HG03571 (cell line): ENCODE data around the gene SCTR.

Experiments used
- ATAC-seq: cut with Tn5 transposase; IDR thresholded peaks from one replicate; pipeline ENCODE4 v1.9.1; 2021; ENCODE audit not compliant: unreplicated experiment

The SCTR gene

DNA sequence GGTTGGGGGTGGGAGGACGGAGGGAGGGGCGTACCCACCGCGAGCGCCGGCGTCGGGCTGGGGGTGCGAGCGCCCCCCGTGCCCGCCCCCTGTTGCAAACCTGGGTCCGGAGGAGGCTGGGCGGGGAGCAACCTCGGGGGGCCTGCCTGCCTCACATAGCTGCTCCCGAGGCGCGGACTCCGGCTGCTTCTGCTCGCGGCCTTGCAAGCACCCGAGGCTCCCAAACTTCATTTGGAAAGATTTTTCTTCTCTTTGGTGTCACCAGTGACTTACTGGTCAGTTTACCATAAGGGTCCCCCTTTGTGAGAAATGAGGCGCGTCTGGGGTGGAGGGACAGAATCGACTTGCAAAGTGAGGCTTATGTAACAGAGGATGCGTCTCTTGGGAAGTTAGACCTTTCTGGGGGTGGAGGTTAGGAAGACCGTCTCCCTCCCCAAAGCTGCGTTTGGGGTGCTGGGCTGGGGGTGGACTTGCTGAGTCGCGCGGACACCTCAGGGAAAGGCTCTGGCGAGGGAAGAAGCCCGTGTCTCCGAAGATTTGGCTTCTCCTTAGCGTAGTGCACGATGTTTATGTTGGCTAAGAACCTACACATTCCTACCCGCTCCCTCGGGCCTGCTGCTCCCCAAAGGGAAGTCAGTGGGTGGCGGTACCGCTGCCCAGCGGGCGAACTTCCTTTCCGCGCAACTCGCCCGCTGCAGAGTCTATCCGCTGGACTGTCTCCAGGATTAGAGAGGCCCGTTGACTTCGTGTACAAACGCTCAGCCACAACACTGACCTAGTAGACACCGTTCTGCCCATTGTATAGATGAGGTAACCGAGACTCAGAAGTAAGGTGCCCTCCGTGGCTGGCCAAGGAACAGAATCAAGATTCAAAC is 92.1 kb downstream of the SCTR start:
- no peak for ATAC-seq

DNA sequence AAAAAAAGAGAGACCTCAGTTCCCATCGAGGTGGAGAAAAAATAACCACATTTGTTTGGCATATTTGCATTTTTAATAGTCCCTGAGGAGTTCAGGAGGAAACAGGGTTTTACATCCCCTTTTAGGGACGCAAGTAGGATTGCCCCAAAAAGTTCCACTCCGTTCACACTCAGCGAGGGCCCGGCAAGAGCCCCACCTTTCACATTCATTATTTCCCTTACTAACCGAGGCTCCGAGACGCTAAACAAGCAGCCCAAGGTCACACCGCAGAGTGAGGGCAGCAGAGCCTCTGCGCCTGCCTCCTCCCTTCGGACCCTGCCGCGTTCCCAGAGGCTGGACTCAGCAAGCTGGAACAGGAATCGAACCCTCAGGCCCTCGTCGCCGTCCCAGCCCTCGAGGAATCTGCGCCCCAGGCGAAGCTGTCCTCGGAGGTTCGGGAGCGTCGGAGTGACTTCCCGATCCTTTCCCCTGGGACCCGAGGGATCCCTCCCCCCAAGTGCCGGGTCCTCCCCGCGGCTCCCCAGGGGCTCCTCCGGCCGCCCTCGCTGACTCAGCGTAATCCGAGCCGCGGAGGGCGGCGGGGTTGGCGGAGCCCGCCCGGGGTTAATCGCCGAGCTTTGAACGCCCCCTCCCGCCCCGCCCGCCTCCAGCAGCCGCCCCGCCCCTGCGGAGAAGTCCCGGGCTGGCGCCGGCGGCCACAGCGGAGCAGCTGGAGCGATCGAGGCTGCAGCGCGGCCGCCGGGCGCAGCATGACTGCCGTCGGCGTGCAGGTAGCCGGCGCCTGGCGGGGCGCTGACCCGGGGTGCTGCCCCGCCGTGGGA is 92.9 kb downstream of the SCTR start, which contains the start of gene TMEM37:
Gene TMEM37 (plus strand): TSS at position 700 of the 821 bp plus-strand sequence. CDS start 50 bp downstream, at position 750.
- peak; percentile 74 for ATAC-seq

DNA sequence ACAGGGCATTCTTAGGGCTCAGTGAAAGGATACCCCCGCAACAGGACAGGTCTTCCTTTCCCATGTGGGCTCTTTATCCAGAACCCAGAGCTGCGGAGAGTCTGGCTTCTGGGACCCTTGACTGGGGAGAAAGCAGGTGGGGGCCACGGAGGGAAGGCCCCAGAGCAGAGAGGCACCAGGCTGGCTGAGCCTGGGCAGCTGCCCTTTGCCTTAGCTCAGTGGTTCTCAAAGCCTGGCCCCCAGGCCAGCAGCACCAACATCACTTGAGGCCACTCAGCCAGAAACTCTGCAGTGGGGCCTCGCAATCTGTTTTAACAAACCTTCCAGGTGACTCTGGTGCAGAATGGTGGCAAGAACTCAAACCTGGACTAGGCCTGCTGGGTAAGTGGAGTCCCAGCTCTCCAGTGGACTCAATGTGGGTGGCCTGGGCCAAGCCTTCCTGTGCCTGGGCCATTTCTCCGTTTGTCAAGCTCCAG is 94.2 kb downstream of the SCTR start:
- no peak for ATAC-seq

DNA sequence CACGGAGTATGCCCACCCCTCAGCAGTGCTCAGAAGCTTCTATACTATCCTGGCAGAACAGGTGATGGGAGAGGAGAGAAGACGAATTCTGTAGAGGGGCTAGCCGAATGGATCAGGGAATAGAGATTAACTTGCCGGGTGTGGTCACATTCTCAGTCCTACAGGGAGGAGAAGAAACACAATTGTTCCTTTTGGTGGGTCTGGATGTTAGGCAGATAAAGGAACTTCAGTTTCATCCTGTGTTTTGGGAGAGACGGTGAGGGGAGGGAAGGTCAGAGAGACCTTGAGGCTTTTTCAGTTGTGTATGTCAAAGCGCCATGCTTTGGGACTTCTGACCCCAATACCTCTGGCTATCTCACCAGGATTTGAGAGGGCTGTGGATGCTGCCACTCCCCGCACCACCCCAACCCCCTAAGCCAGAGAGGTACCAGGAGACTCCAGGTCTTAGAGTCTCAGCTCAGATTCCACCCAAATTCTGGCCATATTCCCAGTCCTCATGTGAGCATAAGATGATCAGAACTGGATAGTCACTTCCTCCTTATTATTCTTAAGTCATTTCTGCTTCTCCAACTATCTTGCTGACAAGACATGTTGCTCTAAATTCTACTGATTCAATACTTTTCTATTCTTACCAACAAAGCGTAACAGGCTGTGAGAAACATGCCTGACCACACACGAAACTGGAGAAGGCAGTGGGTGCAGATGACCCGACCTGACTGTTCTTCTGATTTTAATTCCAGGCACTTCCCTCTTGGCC is 94.9 kb downstream of the SCTR start:
- ATAC-seq: no peak

DNA sequence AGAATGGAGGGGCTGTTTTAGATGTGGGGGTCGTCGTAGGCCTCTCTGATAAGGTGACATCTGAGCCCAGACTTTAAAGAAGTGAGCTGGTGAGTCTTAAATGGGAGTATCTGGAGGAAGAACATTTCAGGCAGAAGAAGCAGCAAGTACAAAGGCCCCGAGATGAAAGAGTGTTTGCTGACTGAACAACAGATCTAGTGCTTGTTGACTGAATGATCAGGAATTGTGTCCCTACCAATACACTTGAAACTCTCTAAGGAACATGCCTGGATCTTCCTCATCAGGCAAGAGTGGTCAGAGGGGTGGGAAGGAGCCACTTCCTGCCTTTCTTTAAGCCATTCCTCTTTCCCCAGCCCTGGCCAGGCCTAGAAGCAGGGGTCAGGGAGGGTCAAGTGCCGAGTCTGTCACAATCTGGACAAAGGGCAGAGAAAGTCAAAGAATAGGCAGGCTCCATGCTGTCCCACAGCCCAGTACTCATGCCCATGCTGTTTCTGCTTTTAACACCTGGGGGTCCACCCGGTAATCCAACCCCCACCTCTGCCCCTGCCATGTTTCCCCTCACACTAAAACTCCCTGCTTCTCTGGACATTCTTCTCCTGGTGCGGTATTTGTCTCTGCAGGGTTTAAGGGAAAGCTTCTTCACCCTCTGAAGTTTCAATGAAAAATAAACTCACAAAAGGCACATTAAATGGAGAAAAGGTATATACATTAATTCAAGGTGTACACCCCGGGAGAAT is 95.6 kb downstream of the SCTR start:
- no peak for ATAC-seq

DNA sequence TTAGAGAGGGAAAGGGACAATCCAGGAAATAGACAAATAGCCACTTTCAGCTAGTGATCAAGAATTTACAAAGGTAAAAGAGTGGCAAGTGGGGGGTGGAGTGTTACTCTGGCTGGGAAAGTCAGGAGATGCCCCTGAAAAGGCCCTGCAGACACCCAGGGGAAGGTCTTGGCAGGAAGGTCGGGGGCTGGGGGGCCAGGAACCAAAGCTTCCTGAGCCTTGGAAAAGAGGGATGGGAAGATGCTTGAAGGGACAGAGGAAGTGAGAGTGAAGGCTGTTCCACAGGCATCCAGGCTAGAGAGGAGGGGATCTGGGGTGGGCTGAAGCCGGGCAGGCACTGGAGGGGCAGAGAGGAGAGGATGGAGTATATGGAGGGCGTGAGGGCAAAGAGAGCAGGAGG is 96.5 kb downstream of the SCTR start:
- ATAC-seq: no peak

DNA sequence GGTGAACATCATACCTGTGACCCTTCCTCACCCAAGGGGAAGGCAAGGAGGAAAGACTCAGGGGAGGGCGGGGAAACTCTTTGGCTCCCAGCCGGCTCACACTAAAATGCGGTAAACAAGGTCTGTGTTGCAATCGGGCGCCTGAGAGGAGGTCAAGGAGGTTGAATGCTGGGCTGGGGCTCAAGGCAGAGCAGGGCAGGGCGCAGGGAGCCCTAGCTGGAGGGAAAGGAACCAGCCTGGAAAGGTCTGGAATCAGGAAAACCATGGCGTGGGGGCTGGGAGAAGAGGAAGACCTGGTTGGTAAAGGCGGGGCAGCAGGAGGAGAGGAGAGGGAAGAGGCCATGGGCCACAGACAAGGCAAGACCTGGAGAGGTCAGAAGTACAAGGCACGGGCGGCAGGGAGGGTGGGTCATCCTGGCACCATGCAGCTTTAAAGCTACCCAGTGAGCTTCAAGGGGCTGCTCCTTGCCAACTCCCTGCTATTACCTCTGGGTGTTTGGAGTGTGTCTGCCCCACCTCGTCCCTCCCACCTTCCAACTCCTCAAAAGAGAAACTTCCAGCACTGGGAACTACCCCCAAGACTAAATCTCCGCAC is 97.4 kb downstream of the SCTR start:
- ATAC-seq: no peak

DNA sequence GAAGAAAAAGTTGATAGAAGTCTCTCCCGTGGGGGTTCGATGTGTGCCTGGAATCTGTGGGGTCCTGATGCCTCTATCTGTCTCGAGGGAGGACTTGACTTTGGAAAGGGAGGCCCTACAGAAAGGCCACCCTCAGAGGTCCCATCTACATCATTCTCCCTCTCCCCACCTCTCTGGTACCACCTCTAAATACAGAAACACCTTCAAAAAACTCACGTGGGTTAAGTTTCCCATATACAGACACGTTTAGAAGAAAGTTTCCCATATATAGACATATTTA is 97.9 kb downstream of the SCTR start:
- no peak for ATAC-seq

DNA sequence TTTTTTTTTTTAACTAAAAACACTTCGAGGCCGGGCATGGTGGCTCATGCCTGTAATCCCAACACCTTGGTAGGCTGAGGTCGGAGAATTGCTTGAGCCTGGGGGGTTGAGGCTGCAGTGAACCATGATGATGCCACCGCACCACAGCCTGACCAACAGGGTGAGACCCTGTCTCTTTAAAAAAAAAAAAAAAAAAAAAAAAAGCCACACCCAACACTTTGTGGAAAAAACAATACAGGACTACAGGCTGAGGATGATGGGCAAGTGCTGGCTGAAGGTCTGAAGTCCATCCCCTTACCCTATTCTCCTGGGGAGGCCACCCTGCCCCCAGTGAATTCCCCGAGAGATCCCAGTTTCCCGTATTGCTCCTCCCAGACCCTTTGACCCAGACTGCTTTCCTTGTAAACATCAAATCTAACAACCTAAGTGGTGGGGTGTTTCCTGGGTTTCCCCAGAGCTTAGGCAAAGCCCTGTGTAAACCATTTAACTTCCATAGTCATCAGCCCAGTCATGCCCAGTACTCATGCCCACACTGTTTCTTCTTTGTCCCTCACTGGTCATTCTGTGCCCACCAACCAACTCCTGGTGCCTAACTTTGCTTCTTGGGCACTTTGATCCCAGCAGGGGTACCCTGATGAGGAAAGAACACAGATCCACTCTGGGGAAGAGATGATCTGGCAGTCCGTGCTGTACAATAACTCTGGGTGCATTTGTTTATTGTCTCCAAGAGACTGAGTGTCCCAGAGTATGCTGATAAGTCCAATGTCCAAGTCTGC is 98.5 kb downstream of the SCTR start:
- ATAC-seq: no peak

DNA sequence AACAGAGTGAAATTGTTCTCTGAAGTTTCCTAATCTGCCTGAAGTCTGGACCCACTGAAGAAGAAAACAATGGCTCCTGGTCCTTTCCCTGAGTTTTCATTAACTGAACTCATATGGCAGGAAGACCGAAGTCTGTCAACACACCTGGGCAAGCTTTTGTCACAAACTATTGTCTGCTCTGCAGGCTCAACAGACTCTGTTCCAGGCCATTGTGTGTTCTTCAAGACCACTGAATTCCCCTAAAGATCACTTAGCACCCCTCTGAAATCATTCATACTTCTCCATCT is 99.2 kb downstream of the SCTR start:
- ATAC-seq: no peak

DNA sequence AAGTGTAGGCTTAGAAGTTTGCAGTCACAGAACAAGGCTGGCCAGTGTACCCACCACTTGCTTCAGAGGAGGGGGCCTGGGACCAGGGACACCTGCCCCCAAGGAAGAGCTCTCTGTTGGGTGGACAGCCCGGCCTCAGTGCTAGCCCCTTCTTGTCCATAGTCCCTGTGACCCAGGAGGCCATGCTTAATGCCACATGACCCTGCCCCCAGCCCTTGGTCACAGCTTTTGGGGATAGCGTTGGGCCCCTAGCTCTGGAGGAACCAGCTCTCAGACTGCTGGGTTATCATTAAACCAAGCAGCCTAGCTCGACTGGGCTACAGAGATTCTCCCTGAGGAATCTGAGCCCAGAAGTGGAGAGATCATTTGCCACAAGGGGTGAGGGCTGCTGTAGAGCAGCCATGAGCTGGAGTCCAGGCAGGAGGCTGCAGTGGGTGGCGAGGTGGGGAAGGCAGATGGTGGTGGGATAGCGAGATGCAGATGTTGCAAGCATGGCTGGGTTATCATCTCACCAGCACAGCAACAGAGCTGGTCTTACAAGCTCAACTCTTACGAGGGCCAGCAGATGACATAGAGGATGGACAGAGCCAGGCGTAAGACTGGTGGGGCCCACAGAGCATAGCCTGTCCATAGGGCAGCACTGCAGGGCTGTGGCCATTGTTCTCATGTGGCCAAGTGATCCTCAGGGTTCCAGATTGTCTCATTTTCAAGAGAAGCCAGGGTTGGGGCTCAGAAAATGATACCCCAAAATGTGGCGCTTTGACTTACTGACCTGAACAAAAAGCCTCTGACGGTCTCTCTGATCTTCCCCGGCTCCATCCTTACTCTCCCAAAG is 99.8 kb downstream of the SCTR start:
- no peak for ATAC-seq

DNA sequence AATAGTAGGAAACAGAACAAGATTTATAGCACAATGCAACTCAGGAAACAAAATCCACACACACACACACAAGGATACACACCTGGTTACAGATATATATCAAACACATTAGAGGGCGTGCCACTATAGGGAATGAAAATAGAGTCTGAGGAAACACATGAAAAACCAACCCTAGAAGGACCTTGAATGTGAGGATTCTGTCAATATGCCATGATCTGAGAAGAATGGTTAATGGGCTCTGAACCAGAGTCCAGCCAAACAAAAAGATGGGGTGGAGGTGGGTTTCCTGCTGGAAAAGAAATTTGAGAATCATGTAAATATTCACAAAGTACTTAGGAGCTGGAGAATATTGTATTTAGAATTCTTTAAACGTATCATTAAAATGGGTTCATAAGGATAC is 100.5 kb downstream of the SCTR start:
- ATAC-seq: no peak

DNA sequence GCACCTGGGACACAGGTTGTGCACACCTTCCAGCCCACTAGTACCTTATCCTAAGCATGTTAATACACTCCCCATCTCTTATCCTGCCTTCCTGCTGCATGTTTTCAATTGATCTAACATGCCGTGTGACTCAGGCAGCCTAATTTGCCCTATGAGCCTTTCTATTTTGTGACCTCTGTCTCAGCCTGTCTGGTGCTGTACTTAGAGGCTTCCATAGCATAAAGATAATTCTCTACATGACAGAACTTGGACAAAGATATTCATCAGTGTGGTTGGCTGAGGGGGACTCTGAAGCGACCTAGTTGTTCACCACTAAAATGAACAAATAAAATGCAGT is 101.2 kb downstream of the SCTR start:
- no peak for ATAC-seq

DNA sequence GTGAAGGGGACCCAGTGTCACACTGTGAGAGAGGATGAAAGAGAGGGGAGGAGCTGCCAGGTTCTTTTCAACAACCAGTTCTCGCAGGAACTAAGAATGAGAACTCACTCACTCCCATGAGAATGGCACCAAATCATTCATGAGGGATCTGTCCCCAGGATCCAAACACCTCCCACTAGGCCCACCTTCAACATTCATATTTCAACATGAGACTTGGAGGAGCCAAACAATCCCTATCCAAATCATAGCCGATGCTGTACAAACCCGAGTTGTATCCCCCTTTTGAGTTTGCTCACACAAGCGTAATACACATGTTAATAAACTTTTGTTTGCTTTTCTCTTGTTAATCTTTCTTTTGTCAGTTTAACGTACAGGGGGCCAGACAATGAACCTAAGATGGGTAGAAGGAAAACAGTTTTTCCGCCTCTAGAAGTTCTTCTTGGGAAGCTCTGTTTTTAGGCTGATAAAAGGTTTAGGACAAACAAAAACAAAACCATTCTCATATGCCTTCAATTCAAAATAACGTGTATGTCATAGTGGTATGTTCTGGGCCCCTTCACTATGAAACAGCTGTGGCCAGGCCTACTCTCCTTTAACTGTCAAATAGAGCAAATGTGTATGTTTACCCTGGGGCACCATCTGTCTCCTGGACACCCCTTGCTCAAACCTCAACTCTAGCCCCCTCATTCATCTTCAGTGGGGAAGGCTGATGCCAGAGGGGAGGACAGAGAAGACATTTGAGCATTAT is 101.7 kb downstream of the SCTR start:
- ATAC-seq: no peak

DNA sequence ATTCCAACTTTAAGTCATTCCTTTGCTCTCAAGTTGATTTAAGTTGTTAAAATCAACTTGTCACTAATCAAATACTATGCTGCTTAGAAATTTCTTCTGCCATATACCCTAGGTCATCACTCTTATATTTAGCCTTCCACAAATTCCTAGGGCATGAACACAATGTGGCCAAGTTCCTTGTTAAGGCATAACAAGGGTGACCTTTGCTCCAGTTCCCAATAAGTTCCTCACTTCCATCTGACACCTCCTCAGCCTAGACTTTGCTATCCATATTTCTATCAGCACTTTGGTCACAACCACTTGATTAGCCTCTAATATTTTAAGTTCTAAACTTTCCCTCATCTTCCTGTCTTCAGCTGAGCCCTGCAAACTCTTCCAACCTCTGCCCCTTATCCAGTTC is 102.5 kb downstream of the SCTR start:
- ATAC-seq: no peak

DNA sequence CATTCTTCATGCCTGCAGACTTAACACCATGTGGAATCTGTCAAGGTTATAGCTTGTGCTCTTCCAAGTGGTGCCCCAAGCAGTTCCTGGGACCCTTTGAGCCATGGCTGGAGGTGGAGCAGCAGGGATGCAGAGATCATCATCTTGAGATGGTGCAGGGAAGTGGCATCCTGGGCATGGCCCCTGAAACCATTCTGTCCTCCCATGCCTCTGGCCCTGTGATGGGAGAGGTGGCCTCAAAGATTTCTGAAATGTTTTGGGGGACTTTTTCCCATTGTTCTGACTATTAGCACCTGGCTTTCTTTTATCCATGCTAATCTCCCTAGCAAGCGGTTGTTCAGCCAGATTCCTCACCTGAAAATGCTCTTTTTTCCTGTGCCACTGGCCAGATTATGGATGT is 103.0 kb downstream of the SCTR start:
- ATAC-seq: no peak

DNA sequence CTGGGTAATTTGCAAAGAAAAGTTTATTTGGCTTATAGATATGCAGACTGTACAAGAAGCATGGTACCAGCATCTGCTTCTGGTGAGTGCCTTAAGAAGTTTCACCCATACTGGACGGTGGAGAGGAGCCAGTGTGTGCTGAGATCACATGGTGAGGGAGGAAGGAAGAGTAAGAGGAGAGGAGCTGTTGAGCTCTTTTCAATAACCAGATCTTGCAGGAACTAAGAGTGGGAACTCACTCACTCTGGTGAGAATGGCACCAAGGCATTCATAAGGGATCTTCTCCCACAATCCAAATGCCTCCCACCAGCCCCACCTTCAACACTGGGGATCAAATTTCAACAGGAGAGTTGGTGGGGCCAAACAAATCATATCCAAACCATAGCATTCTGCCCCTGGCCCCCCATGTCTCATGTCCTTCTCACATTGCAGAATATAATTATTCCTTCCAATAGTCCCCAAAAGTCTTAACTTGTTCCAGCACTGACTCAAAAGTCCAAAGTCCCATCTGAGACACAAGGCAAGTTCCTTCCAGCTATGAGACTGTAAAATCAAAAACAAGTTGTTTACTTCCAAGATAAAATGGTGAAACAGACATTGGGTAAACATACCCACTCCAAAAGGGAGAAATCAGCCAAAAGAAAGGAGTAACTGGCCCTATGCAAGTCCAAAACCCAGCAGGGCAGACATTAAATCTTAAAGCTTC is 104.3 kb downstream of the SCTR start:
- ATAC-seq: no peak

DNA sequence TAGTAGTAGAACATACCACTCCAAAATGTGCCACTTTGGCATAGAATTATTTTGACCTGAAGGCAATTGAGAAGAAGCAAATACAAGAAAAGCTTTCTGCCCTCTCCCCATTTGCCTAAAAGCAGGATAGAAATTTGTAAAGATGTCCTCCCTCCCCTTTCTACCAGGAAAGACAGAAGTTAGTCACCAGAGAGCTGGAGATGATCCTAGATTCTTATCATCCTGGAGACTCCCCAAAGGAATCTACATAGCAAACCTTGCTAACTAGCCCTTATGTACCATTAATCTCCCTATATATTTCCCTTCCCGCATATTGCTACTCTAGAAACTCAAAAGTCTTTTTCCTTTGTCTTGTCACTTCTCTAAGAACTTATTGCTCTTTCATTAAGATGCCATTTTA is 105.2 kb downstream of the SCTR start:
- ATAC-seq: no peak
